GM12864 (cell line): ENCODE measurements around the gene TYMS.

ENCODE experiments used
- DNase-seq: peaks from one replicate; pipeline ENCODE4 v3.0.0-alpha.2; 2011; ENCODE audit warnings: low read depth
- H3K4me3 ChIP-seq: 2 replicates; pipeline ENCODE4 v1.5.1; 2011; ENCODE audit warnings: mild to moderate bottlenecking, low read depth, low read length, control low read depth
- CTCF ChIP-seq: IDR thresholded peaks from 2 replicates; pipeline ENCODE4 v1.5.1; 2011; ENCODE audit warnings: low read depth, mild to moderate bottlenecking, moderate library complexity, low read length, control low read depth, inconsistent platforms; ENCODE audit errors: missing control alignments

The TYMS gene

GRCh38 chr18:703213-703967, 45.9 kb downstream of the TYMS start:
- TF ChIP-seq CTCF: no peak
- H3K4me3 ChIP-seq: no peak overlapping the region
- no peak for DNase-seq

- TF ChIP-seq CTCF: no peak
- H3K4me3 ChIP-seq: no peak overlapping the region
- no peak for DNase-seq
Observed at GRCh38 chr18:706405-706804, 49.0 kb downstream of the TYMS start.

GRCh38 chr18:708096-708495, 50.6 kb downstream of the TYMS start:
- no peak for DNase-seq
- H3K4me3 ChIP-seq: no peak overlapping the region
- TF ChIP-seq CTCF: no peak

- no peak overlapping the region for H3K4me3 ChIP-seq
- DNase-seq: no peak
- TF ChIP-seq CTCF: no peak
Observed at GRCh38 chr18:709771-710170, 52.3 kb downstream of the TYMS start.

- no peak for DNase-seq
- no peak for TF ChIP-seq CTCF
- H3K4me3 ChIP-seq: peak overlapping the region; percentile 71
Observed at GRCh38 chr18:710418-711300, 53.2 kb downstream of the TYMS start.

- peak overlapping the region; percentile 71 for H3K4me3 ChIP-seq
- no peak for TF ChIP-seq CTCF
- DNase-seq: no peak
Observed at GRCh38 chr18:711310-711656, 53.8 kb downstream of the TYMS start.
